Measurements from ENCODE around the gene HJV. TPM values are rescaled to one million over a fixed set of nuclear protein-coding genes. Genes with fewer than 3 reads are reported as not detected.
A peak's percentile ranks its signal among the peaks of the same experiment; 100 is the strongest.

Gene HJV
- total RNA-seq, 1 experiment from 2014 or later: not detected

DNA sequence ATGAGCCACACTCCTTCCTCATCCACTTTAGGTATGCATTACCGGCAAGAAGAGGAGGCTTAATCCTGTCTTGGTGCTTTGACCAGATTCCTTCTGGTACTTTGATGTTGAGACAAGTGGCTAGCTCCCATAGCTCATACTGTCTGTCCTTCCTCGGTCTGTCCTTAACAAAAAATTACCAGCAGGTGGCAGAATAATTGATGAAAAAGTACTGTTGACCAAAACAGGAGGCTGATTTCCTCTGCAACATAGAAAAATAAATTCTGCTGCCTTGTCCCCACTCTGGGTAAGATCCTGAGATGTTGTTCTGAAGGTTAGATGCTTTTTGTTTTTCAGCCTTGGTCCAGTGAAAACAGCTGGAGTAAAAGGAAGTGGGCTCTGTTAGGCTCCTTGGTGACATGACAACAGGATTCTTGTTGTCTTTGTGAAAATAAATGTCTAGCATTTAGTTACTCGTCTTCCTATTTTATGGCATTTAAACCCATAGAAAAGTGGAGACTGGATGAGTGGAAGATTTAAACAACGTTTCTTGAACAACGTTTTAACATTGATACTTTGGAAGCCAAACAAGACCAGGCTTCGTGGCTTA is 11.2 kb upstream of the HJV start:
- no peak for DNase-seq
- Histone ChIP-seq H3K79me2 (ENCODE audit: insufficient read depth, low read length) (no peaks in the 10 kb centered on the region), H3K4me2 (ENCODE audit: insufficient read depth, insufficient read length, low read length) (no peak overlapping the region), H4K5ac (ENCODE audit: insufficient read length, low read depth, low read length) (no peak overlapping the region), H3K9me3 (ENCODE audit: control insufficient read depth, low read depth, low read length) (no peaks in the 10 kb centered on the region), H2BK20ac (ENCODE audit: low read depth, low read length, poor library complexity, severe bottlenecking) (no peak overlapping the region), H2BK5ac (ENCODE audit: insufficient read length, low read length) (no peak overlapping the region), H4K91ac (ENCODE audit: insufficient read length, low read depth, low read length) (no peak overlapping the region), H3K79me1 (ENCODE audit: insufficient read depth, low read depth, low read length, poor library complexity, severe bottlenecking) (no peaks in the 10 kb centered on the region), H3K4ac (ENCODE audit: low read depth, low read length) (no peak overlapping the region), H2AK5ac (ENCODE audit: insufficient read length, low read length) (no peak overlapping the region), H3K27me3 (ENCODE audit: insufficient read depth, low read length) (no peaks in the 10 kb centered on the region), H3K14ac (ENCODE audit: insufficient read depth, low read length) (no peak overlapping the region), H2BK120ac (ENCODE audit: low read depth, low read length, poor library complexity, severe bottlenecking) (no peak overlapping the region), H4K20me1 (ENCODE audit: control insufficient read depth, insufficient read depth, insufficient read length) (no peaks in the 10 kb centered on the region), H3K23ac (ENCODE audit: insufficient read length, low read depth, low read length) (no peak overlapping the region), H2BK15ac (ENCODE audit: low read depth, low read length) (no peak overlapping the region), H3K4me1 (ENCODE audit: insufficient read depth, low read length) (no peaks in the 10 kb centered on the region), H4K8ac (replicated peaks; ENCODE audit: insufficient read length, low read depth, low read length) (no peak overlapping the region), H2AFZ (ENCODE audit: low read length) (no peak overlapping the region), H3K23me2 (ENCODE audit: insufficient read length, low read depth, low read length, poor library complexity, severe bottlenecking) (peaks cover 6% of the 10 kb centered on the region), H3K9ac (ENCODE audit: extremely low read depth, insufficient read length, low read length) (no peak overlapping the region), H2BK12ac (ENCODE audit: insufficient read length, low read depth, low read length) (no peak overlapping the region), H3K18ac (ENCODE audit: insufficient read length, low read depth, low read length) (no peak overlapping the region), H3K27ac (ENCODE audit: insufficient read length, low read depth, low read length) (no peak overlapping the region), H3K56ac (ENCODE audit: insufficient read length, low read depth, low read length) (no peak overlapping the region), H3T11ph (ENCODE audit: low read length) (no peak overlapping the region)
- Mint-ChIP-seq H3K4me3 (no peak overlapping the region), H3K4me1 (peaks cover 11 to 12% of the 10 kb centered on the region in 2 experiments), H3K27ac (no peak overlapping the region), H3K36me3 (ENCODE audit: insufficient read depth in 1 of 3, low read depth in 3 of 3) (no peaks in the 10 kb centered on the region; a peak in 1 of 7 replicates), H3K9me3 (peaks cover 0 to 2% of the 10 kb centered on the region in 2 experiments; a peak in 2 of 5 replicates), H3K27me3 (ENCODE audit: low read depth) (peaks cover 3% of the 10 kb centered on the region; the same call in 1 of the 2 replicates)
- TF ChIP-seq, protein P1, sequence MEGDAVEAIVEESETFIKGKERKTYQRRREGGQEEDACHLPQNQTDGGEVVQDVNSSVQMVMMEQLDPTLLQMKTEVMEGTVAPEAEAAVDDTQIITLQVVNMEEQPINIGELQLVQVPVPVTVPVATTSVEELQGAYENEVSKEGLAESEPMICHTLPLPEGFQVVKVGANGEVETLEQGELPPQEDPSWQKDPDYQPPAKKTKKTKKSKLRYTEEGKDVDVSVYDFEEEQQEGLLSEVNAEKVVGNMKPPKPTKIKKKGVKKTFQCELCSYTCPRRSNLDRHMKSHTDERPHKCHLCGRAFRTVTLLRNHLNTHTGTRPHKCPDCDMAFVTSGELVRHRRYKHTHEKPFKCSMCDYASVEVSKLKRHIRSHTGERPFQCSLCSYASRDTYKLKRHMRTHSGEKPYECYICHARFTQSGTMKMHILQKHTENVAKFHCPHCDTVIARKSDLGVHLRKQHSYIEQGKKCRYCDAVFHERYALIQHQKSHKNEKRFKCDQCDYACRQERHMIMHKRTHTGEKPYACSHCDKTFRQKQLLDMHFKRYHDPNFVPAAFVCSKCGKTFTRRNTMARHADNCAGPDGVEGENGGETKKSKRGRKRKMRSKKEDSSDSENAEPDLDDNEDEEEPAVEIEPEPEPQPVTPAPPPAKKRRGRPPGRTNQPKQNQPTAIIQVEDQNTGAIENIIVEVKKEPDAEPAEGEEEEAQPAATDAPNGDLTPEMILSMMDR (conservative IDR thresholded peaks at IDR 0.05): peak; percentile 52
- no CpG with 5 or more reads among the region's 6 CpGs for WGBS (ENCODE audit: extremely low coverage, insufficient read length, low lambda C conversion rate)

Data from H9 (cell line).